GM23248 (cell line): ENCODE data around the gene FAM193B. TPM values are rescaled to one million over a fixed set of nuclear protein-coding genes. Genes with fewer than 3 reads are reported as not detected.

ENCODE experiments used
- DNase-seq: peaks from one replicate; pipeline ENCODE4 v3.0.0-alpha.2; 2015
- H2AFZ ChIP-seq: fragments of 200-600 bp; sonication (generic); 2 replicates; pipeline ENCODE4 v1.6.1; 2016; ENCODE audit warnings: antibody characterized with exemption
- H3F3A ChIP-seq: fragments of 200-600 bp; sonication (generic); 2 replicates; pipeline ENCODE4 v1.6.1; 2016; ENCODE audit warnings: mild to moderate bottlenecking, antibody characterized with exemption, mixed run types; ENCODE audit not compliant: insufficient read depth
- H3K27ac ChIP-seq: fragments of 200-600 bp; sonication (generic); 2 replicates; pipeline ENCODE4 v1.5.1; 2016; ENCODE audit warnings: mild to moderate bottlenecking
- H3K27me3 ChIP-seq: fragments of 200-600 bp; sonication (generic); replicated peaks from 2 replicates; pipeline ENCODE4 v1.6.1; 2016; ENCODE audit warnings: mild to moderate bottlenecking; ENCODE audit not compliant: insufficient read depth
- H3K36me3 ChIP-seq: fragments of 200-600 bp; sonication (generic); 2 replicates; pipeline ENCODE4 v1.6.1; 2016; ENCODE audit warnings: low read depth, mild to moderate bottlenecking
- H3K4me1 ChIP-seq: fragments of 200-600 bp; sonication (generic); 2 replicates; pipeline ENCODE4 v1.6.1; 2016; ENCODE audit warnings: mild to moderate bottlenecking; ENCODE audit not compliant: insufficient read depth
- H3K4me2 ChIP-seq: fragments of 200-600 bp; sonication (generic); one replicate; pipeline ENCODE4 v1.6.1; 2016; ENCODE audit warnings: mild to moderate bottlenecking; ENCODE audit not compliant: unreplicated experiment
- H3K4me3 ChIP-seq: fragments of 200-600 bp; sonication (generic); 2 replicates; pipeline ENCODE4 v1.5.1; 2016; ENCODE audit warnings: mild to moderate bottlenecking
- H3K79me2 ChIP-seq: fragments of 200-600 bp; sonication (generic); 2 replicates; pipeline ENCODE4 v1.6.1; 2016; ENCODE audit warnings: mild to moderate bottlenecking; ENCODE audit not compliant: insufficient read depth
- H3K9ac ChIP-seq: fragments of 200-600 bp; sonication (generic); 2 replicates; pipeline ENCODE4 v1.6.1; 2016; ENCODE audit warnings: mild to moderate bottlenecking
- H3K9me2 ChIP-seq: fragments of 200-600 bp; sonication (generic); 2 replicates; pipeline ENCODE4 v1.6.1; 2016; ENCODE audit warnings: mixed run types, mild to moderate bottlenecking, moderate library complexity; ENCODE audit not compliant: insufficient read depth
- H3K9me3 ChIP-seq: fragments of 200-600 bp; sonication (generic); one replicate; pipeline ENCODE4 v1.6.1; 2017; ENCODE audit warnings: low read depth
- H4K20me1 ChIP-seq: fragments of 200-600 bp; sonication (generic); 2 replicates; pipeline ENCODE4 v1.6.0; 2016; ENCODE audit not compliant: insufficient read depth
- EZH2 ChIP-seq: fragments of 200-600 bp; sonication (generic); IDR thresholded peaks from 2 replicates; pipeline ENCODE4 v1.6.1; 2018; ENCODE audit warnings: antibody characterized with exemption, mild to moderate bottlenecking; ENCODE audit not compliant: insufficient read depth, poor library complexity, severe bottlenecking
- EZH2phosphoT487 ChIP-seq: fragments of 200-600 bp; sonication (generic); IDR thresholded peaks from 2 replicates; pipeline ENCODE4 v1.6.1; 2018; ENCODE audit warnings: antibody characterized with exemption, moderate library complexity, mild to moderate bottlenecking, low read depth; ENCODE audit not compliant: insufficient read depth
- WGBS, 2 experiments: methylation state at CpG; one replicate each; pipeline ENCODE4 v1.1.6; 2015 to 2017; ENCODE audit warnings: low lambda C conversion rate in 2 of 2, low coverage in 1 of 2; ENCODE audit errors: missing lambda C conversion rate in 2 of 2; 5-methylcytosine and 5-hydroxymethylcytosine counted together
- in situ Hi-C: fragments of 300-500 bp; cut with MboI; formaldehyde crosslinking; loops from 2 replicates; pipeline ENCODE4 v1.15.0; 2020
- polyA plus RNA-seq: library from polyadenylated mRNA; unstranded; fragments of >200 nt; fragmentation: Nextera tagmentation; extraction: Ambion mirVana; gene quantifications from 2 replicates; pipeline ENCODE4 v1.2.1, GENCODE V29; 2016
- total RNA-seq: library from RNA; depleted of rRNA; stranded (reverse); fragments of >200 nt; shearing (Covaris generic); gene quantifications from 2 replicates; pipeline ENCODE4 v1.2.3, GENCODE V29; 2014; rRNA removed

The FAM193B gene
- total RNA-seq (21.9 and 22.9 TPM in 2 replicates), polyA plus RNA-seq (6.1 and 8.0 TPM in 2 replicates)

DNA sequence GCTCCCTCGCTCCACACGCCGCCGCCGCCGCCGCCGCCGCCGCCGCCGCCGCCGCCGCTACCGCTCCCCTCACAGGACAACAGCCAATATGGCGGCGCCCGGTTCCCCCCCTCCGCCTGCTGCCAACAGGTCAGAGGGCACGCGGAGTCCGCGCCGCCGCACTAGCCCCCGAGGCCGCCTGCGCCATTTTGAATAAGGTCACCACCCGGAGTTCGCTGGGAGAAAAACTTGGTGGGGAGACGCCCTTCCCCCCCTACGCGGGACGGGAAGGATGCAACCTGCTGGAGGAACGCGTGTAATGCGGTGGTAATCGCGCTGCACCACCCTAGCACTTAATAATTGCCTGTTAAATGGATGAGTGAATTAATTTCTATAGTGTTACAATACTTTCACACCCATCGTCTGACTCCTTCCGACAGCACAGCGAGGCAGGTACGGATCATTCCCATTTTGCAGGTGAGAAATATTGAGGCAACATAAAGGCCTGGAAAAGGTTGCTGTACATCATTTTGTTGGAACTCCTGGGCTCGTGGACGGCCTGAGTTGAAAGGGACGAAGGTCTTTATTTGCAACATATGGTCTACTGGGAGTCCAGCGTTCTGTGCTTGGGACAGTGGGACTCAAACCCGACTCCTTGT, at the start of gene FAM193B:
Gene FAM193B, minus strand, starts transcription at position 90 of the 638 bp plus-strand sequence. CDS start 105 bp downstream, outside the sequence.
- Histone ChIP-seq H3K79me2 (peaks cover 50% of the 10 kb centered on the region), H3K27ac (peak within 1 kb of the TSS; percentile 60), H2AFZ (peak within 1 kb of the TSS; percentile 94), H3K9me2 (no peaks in the 10 kb centered on the region), H3K27me3 (no peaks in the 10 kb centered on the region), H3K4me2 (peak within 1 kb of the TSS; percentile 98), H3K36me3 (0 out of 2 replicates have a peak, but pooled peaks cover 4% of the 10 kb centered on the region), H3K4me1 (peaks cover 16% of the 10 kb centered on the region), H3K9me3 (no peaks in the 10 kb centered on the region), H3F3A (peaks cover 16% of the 10 kb centered on the region), H3K9ac (peak within 1 kb of the TSS; percentile 83), H4K20me1 (peaks cover 5% of the 10 kb centered on the region), H3K4me3 (peak within 1 kb of the TSS; percentile 91)
- 17 to 22% methylated on average over 21 to 30 of the region's 49 CpGs for WGBS, 2 experiments
- DNase-seq, result peak; percentile 96
- in situ Hi-C loops, result no loop called here
- no peak for TF ChIP-seq EZH2
- no peak for TF ChIP-seq EZH2phosphoT487

DNA sequence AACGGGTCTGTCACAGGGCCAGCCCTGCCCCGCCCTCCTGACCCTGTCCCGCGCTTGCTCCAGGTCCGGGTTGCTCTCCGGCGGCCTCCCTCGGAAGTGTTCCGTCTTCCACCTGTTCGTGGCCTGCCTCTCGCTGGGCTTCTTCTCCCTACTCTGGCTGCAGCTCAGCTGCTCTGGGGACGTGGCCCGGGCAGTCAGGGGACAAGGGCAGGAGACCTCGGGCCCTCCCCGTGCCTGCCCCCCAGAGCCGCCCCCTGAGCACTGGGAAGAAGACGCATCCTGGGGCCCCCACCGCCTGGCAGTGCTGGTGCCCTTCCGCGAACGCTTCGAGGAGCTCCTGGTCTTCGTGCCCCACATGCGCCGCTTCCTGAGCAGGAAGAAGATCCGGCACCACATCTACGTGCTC, 49.8 kb upstream of the FAM193B start:
- H3K27me3 ChIP-seq, result no peaks in the 10 kb centered on the region
- no peak overlapping the region for H3K27ac ChIP-seq
- H4K20me1 ChIP-seq, result no peaks in the 10 kb centered on the region
- H3K79me2 ChIP-seq, result peaks cover 23% of the 10 kb centered on the region
- WGBS, 2 experiments, result 83 to 94% methylated on average over 1 to 27 of the region's 27 CpGs
- TF ChIP-seq EZH2phosphoT487, result no peak
- TF ChIP-seq EZH2, result no peak
- H3K4me2 ChIP-seq, result no peak overlapping the region
- no peak for DNase-seq
- H3K9ac ChIP-seq, result no peak overlapping the region
- in situ Hi-C loops, result loop anchor here (25.0 kb wide), 1 partner anchor 558 kb away; the partner anchor contains the start of gene NHP2
- H3K4me1 ChIP-seq, result peaks cover 8% of the 10 kb centered on the region
- no peak overlapping the region for H2AFZ ChIP-seq
- 0 out of 2 replicates have a peak, but pooled peaks cover 3% of the 10 kb centered on the region for H3F3A ChIP-seq
- H3K4me3 ChIP-seq, result no peak overlapping the region
- no peaks in the 10 kb centered on the region for H3K9me2 ChIP-seq
- H3K9me3 ChIP-seq, result no peaks in the 10 kb centered on the region
- H3K36me3 ChIP-seq, result no peaks in the 10 kb centered on the region

DNA sequence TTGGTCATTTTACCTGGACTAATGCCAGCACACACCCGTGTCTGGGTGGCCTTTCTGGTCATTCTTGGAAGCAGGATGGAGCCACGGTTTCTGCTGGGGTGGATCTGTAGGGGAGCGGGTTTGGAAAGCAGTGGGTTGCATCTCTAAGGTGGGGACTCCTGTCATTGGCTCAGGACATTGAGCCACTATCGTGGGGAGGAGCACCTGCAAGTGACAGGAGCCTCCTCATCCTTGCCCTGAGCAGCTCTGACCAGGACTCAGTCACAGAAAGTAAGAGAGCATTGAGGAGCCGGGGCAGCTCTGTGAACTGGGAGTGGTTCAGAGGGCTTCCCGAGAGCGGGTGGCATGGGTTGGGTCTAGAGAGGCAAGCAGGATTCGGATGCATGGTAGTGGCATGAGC, 49.3 kb upstream of the FAM193B start:
- Histone ChIP-seq H3K4me1 (peaks cover 8% of the 10 kb centered on the region), H3K9me3 (no peaks in the 10 kb centered on the region), H3F3A (peaks cover 6% of the 10 kb centered on the region; the same call in 1 of the 2 replicates), H2AFZ (no peak overlapping the region), H3K4me3 (no peak overlapping the region), H3K9me2 (no peaks in the 10 kb centered on the region), H3K27me3 (no peaks in the 10 kb centered on the region), H3K79me2 (peaks cover 23% of the 10 kb centered on the region), H3K36me3 (no peaks in the 10 kb centered on the region), H3K9ac (no peak overlapping the region), H4K20me1 (no peaks in the 10 kb centered on the region), H3K27ac (no peak overlapping the region), H3K4me2 (no peak overlapping the region)
- in situ Hi-C loops, result loop anchor here (25.0 kb wide), 1 partner anchor 559 kb away; the partner anchor contains the start of gene NHP2
- no peak for TF ChIP-seq EZH2
- no peak for TF ChIP-seq EZH2phosphoT487
- no peak for DNase-seq
- WGBS, 2 experiments, result 62 to 64% methylated on average over 8 of the region's 8 CpGs

DNA sequence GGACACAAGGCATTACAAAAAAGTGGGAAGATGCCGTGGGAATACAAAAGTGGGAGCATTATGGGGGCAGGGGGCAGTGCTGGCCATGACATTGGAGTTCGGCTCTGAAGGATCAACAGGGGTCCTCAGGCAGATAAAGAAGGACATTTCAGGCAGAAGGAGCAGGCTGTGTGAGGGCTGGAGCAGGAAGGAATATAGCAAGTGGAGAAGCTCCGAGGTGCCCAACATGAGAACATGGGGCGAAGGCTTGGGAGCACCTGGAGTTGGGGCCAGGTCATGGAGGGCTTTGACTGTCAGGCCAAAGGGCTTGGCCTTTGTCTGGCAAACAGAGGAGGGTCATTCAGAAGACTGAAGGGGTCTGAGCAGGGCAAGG, 48.1 kb upstream of the FAM193B start:
- H3K79me2 ChIP-seq, result peaks cover 23% of the 10 kb centered on the region
- WGBS, 2 experiments, result 79 to 80% methylated on average over 4 of the region's 4 CpGs

More for the DNA sequence above, 48.1 kb upstream of the FAM193B start:
- Histone ChIP-seq H3F3A (peaks cover 16% of the 10 kb centered on the region; the same call in 1 of the 2 replicates), H3K36me3 (no peaks in the 10 kb centered on the region), H2AFZ (no peak overlapping the region), H3K4me1 (peaks cover 8% of the 10 kb centered on the region), H3K4me3 (no peak overlapping the region), H3K4me2 (no peak overlapping the region), H3K27me3 (no peaks in the 10 kb centered on the region), H3K27ac (no peak overlapping the region), H4K20me1 (no peaks in the 10 kb centered on the region), H3K9me3 (no peaks in the 10 kb centered on the region), H3K9ac (no peak overlapping the region), H3K9me2 (no peaks in the 10 kb centered on the region)
- no peak for DNase-seq
- TF ChIP-seq EZH2 (no peak), EZH2phosphoT487 (no peak)
- in situ Hi-C loops, result loop anchor here (25.0 kb wide), 1 partner anchor 560 kb away; the partner anchor contains the start of gene NHP2
